ENCODE results near the gene OVCH1. TPM values are rescaled to one million over a fixed set of nuclear protein-coding genes. Genes with fewer than 3 reads are reported as not detected.

OVCH1 gene
- polyA plus RNA-seq, 1 of the 3 experiments (the other 2 are of a cell fraction): not detected

DNA sequence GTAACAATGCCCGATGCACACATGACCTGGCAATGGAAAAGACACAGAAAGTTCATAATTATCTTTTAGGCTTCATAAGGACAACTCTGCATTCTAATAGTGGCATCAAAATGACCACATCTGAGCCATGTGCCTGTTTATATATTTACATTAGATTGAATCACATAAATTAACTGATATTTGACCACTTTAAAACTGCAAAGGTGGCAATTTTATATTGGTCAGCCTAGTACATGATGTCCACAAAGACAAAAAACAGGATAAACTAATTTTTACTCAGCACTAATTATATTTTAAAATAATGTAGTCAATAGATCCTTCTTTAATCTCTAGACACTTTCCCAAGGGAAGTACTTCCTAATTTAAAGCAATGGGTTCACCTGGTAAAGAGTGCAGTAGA is 12.0 kb upstream of the OVCH1 start:
- ChIA-PET POLR2A (no interaction called here), CTCF (interaction anchor here (1.5 kb wide), 1 partner anchor 1298 kb away, joined by 5 read pairs; no protein-coding TSS in a partner anchor)
- no peaks in the 10 kb centered on the region for H3K36me3 ChIP-seq (replicated peaks in 1 of 2; ENCODE audit: control insufficient read depth in 1 of 2, insufficient read depth in 2 of 2, low read length in 1 of 2)
- no peak overlapping the region for H2AFZ ChIP-seq (ENCODE audit: low read depth)
- no peak overlapping the region for H3K4me3 ChIP-seq (ENCODE audit: low read depth in 2 of 2, low read length in 1 of 2)
- H3K9me3 ChIP-seq: no peaks in the 10 kb centered on the region
- TF ChIP-seq, protein P1, sequence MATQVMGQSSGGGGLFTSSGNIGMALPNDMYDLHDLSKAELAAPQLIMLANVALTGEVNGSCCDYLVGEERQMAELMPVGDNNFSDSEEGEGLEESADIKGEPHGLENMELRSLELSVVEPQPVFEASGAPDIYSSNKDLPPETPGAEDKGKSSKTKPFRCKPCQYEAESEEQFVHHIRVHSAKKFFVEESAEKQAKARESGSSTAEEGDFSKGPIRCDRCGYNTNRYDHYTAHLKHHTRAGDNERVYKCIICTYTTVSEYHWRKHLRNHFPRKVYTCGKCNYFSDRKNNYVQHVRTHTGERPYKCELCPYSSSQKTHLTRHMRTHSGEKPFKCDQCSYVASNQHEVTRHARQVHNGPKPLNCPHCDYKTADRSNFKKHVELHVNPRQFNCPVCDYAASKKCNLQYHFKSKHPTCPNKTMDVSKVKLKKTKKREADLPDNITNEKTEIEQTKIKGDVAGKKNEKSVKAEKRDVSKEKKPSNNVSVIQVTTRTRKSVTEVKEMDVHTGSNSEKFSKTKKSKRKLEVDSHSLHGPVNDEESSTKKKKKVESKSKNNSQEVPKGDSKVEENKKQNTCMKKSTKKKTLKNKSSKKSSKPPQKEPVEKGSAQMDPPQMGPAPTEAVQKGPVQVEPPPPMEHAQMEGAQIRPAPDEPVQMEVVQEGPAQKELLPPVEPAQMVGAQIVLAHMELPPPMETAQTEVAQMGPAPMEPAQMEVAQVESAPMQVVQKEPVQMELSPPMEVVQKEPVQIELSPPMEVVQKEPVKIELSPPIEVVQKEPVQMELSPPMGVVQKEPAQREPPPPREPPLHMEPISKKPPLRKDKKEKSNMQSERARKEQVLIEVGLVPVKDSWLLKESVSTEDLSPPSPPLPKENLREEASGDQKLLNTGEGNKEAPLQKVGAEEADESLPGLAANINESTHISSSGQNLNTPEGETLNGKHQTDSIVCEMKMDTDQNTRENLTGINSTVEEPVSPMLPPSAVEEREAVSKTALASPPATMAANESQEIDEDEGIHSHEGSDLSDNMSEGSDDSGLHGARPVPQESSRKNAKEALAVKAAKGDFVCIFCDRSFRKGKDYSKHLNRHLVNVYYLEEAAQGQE (IDR thresholded peaks at IDR 0.05; ENCODE audit: low read depth, low read length): no peak
- TF ChIP-seq, protein P2, sequence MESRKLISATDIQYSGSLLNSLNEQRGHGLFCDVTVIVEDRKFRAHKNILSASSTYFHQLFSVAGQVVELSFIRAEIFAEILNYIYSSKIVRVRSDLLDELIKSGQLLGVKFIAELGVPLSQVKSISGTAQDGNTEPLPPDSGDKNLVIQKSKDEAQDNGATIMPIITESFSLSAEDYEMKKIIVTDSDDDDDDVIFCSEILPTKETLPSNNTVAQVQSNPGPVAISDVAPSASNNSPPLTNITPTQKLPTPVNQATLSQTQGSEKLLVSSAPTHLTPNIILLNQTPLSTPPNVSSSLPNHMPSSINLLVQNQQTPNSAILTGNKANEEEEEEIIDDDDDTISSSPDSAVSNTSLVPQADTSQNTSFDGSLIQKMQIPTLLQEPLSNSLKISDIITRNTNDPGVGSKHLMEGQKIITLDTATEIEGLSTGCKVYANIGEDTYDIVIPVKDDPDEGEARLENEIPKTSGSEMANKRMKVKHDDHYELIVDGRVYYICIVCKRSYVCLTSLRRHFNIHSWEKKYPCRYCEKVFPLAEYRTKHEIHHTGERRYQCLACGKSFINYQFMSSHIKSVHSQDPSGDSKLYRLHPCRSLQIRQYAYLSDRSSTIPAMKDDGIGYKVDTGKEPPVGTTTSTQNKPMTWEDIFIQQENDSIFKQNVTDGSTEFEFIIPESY (IDR thresholded peaks at IDR 0.05; ENCODE audit: borderline replicate concordance, low read depth): no peak
- no peaks in the 10 kb centered on the region for H4K20me1 ChIP-seq (ENCODE audit: insufficient read depth)
- H3K79me2 ChIP-seq (ENCODE audit: insufficient read depth): no peaks in the 10 kb centered on the region
- DNase-seq: no peak
- no peaks in the 10 kb centered on the region for H3F3A ChIP-seq (replicated peaks; ENCODE audit: insufficient read depth)
- no peaks in the 10 kb centered on the region; the same call in 1 of the 2 replicates for H3K27me3 ChIP-seq (ENCODE audit: insufficient read depth)
- H3K4me2 ChIP-seq: no peak overlapping the region
- H3K9ac ChIP-seq: no peak overlapping the region
- WGBS (ENCODE audit: low lambda C conversion rate): 56% methylated on average over 1 of the region's 1 CpG
- no peak overlapping the region for H3K27ac ChIP-seq (ENCODE audit: low read depth in 2 of 2, low read length in 1 of 2)
- H3K4me1 ChIP-seq (ENCODE audit: control insufficient read depth in 1 of 2, insufficient read depth in 2 of 2, low read depth in 1 of 2, low read length in 1 of 2): peaks cover 0 to 2% of the 10 kb centered on the region in 2 experiments; a peak in 1 of 4 replicates
- H3K9me2 ChIP-seq: no peaks in the 10 kb centered on the region

DNA sequence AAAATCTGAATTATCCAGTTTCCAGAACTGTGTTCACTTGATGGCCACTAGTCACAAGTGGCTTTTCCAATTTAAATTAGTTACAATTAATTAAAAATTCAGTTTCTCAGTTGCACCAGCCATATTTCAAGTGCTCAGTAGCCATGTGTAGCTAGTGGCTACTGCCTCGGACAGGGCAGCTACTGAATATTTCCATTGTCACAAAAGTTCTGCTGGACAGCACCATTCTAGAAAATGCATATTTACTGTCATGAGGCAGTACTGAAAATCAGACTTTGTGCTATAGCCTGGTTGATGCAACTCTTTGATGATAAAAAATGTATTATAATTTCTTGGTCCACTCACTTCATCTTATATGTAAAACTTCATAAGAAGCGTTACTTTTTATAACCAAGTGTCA is 11.5 kb upstream of the OVCH1 start:
- CTCF ChIA-PET: interaction anchor here (1.5 kb wide), 1 partner anchor 1299 kb away, joined by 5 read pairs; no protein-coding TSS in a partner anchor
- POLR2A ChIA-PET: no interaction called here

More for the DNA sequence above, 11.5 kb upstream of the OVCH1 start:
- Histone ChIP-seq H3K27ac (ENCODE audit: low read depth in 2 of 2, low read length in 1 of 2) (no peak overlapping the region), H3F3A (replicated peaks; ENCODE audit: insufficient read depth) (no peaks in the 10 kb centered on the region), H4K20me1 (ENCODE audit: insufficient read depth) (no peaks in the 10 kb centered on the region), H3K9me2 (no peaks in the 10 kb centered on the region), H3K9me3 (no peaks in the 10 kb centered on the region), H3K36me3 (replicated peaks in 1 of 2; ENCODE audit: control insufficient read depth in 1 of 2, insufficient read depth in 2 of 2, low read length in 1 of 2) (no peaks in the 10 kb centered on the region), H3K9ac (no peak overlapping the region), H3K4me1 (ENCODE audit: control insufficient read depth in 1 of 2, insufficient read depth in 2 of 2, low read depth in 1 of 2, low read length in 1 of 2) (peaks cover 0 to 2% of the 10 kb centered on the region in 2 experiments; a peak in 1 of 4 replicates), H3K27me3 (ENCODE audit: insufficient read depth) (no peaks in the 10 kb centered on the region; the same call in 1 of the 2 replicates), H2AFZ (ENCODE audit: low read depth) (no peak overlapping the region), H3K4me3 (ENCODE audit: low read depth in 2 of 2, low read length in 1 of 2) (no peak overlapping the region), H3K4me2 (no peak overlapping the region), H3K79me2 (ENCODE audit: insufficient read depth) (no peaks in the 10 kb centered on the region)
- DNase-seq: no peak
- WGBS (ENCODE audit: low lambda C conversion rate): 63% methylated on average over 2 of the region's 2 CpGs
- TF ChIP-seq TEAD4 (IDR thresholded peaks at IDR 0.05; ENCODE audit: borderline replicate concordance, insufficient read depth) (no peak), FOXM1 (IDR thresholded peaks at IDR 0.05; ENCODE audit: low read depth) (no peak), TAF1 (IDR thresholded peaks at IDR 0.05; ENCODE audit: borderline replicate concordance, low read depth, low read length) (no peak), EZH2phosphoT487 (IDR thresholded peaks at IDR 0.05; ENCODE audit: borderline replicate concordance, low read depth) (no peak), RFX5 (IDR thresholded peaks at IDR 0.05; ENCODE audit: low read length) (no peak), POLR2AphosphoS5 (IDR thresholded peaks at IDR 0.05; ENCODE audit: low read depth, low read length) (no peak), RAD21 (IDR thresholded peaks at IDR 0.05; ENCODE audit: low read length) (no peak), NRF1 (IDR thresholded peaks at IDR 0.05; ENCODE audit: low read depth, low read length) (no peak), YY1 (IDR thresholded peaks at IDR 0.05; ENCODE audit: low read depth) (no peak), JUND (IDR thresholded peaks at IDR 0.05) (no peak), EP300 (IDR thresholded peaks at IDR 0.05; ENCODE audit: borderline replicate concordance in 1 of 2, low read depth in 1 of 2, low read length in 1 of 2) (no peak), FOSL2 (IDR thresholded peaks at IDR 0.05; ENCODE audit: borderline replicate concordance, low read depth) (no peak), TCF12 (IDR thresholded peaks at IDR 0.05) (no peak), RXRA (IDR thresholded peaks at IDR 0.05; ENCODE audit: borderline replicate concordance, low read depth) (no peak)
- TF ChIP-seq, protein P2 (IDR thresholded peaks at IDR 0.05; ENCODE audit: borderline replicate concordance, low read depth): no peak
- TF ChIP-seq, protein P3, sequence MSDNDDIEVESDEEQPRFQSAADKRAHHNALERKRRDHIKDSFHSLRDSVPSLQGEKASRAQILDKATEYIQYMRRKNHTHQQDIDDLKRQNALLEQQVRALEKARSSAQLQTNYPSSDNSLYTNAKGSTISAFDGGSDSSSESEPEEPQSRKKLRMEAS (IDR thresholded peaks at IDR 0.05; ENCODE audit: low read depth): no peak

Measured in SK-N-SH (cell line).